ENCODE measurements around the gene NPHP4. TPM values are rescaled to one million over a fixed set of nuclear protein-coding genes. Genes with fewer than 3 reads are reported as not detected.

NPHP4 gene
- total RNA-seq, 1 experiment from 2014 or later = 3.9 TPM

DNA sequence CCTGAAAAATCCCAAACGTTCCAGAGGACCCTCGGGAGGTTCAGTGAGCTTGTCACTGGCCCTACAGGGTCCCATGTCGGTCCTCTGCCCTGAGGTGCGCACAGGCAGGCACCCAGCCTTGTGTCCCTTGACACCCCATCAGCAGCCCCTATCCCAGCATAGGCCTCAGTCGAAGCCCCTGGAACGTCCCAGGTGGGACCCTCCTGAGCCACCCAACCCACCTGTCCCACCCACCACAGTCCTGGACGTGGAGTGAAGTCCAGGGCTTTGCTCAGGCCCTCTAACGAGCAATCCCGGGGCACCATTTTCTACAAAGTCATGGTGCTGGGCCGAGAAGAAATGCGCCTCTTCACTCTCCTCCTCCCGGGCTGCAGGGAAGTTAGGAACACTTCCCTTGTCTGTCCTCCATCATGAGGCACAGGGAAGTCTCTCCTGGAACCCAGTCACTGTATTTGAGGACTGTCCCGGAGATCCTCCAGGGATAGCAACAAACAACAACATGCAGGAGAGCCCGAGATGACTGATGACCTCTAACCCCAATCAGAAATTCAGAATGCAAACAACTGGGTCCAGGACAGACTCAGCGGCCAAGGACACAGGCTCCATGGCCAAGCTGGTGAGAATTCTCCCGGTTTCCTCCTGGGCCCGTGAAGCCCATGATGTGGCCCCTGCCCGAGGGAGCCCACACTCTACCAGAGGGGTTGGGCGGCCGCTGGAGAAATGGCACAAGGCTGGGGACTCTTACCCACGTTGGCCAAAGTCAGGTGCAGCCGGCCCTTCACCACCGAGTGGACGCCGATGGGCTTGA, 105.5 kb downstream of the NPHP4 start:
- no peaks in the 10 kb centered on the region; the same call in 1 of the 2 replicates for H3K36me3 ChIP-seq (ENCODE audit: insufficient read depth, low read length)
- H3K9me2 ChIP-seq (replicated peaks; ENCODE audit: insufficient read depth, low read length) = no peaks in the 10 kb centered on the region
- no peak overlapping the region for H3K27ac ChIP-seq (ENCODE audit: low read length)
- no peak overlapping the region for H3K9ac ChIP-seq (ENCODE audit: low read length)
- no peak overlapping the region for H2AFZ ChIP-seq (ENCODE audit: low read length)
- H3K4me3 ChIP-seq (ENCODE audit: low read length) = no peak overlapping the region
- no peaks in the 10 kb centered on the region for H4K20me1 ChIP-seq (ENCODE audit: insufficient read depth, low read depth, low read length)
- DNase-seq = no peak
- peaks cover 6% of the 10 kb centered on the region; the same call in 1 of the 2 replicates for H3K9me3 ChIP-seq (ENCODE audit: low read length)
- no peaks in the 10 kb centered on the region for H3K27me3 ChIP-seq (ENCODE audit: low read length)
- H3K79me2 ChIP-seq (ENCODE audit: low read length) = no peaks in the 10 kb centered on the region
- no peaks in the 10 kb centered on the region for H3K4me1 ChIP-seq (ENCODE audit: low read length)
- H3K4me2 ChIP-seq (ENCODE audit: low read depth, low read length, poor library complexity, severe bottlenecking) = no peak overlapping the region

- no peak for DNase-seq
- no peaks in the 10 kb centered on the region for H3K27me3 ChIP-seq (ENCODE audit: low read length)
- H3K9ac ChIP-seq (ENCODE audit: low read length) = no peak overlapping the region
- no peak overlapping the region for H3K27ac ChIP-seq (ENCODE audit: low read length)
- H3K4me3 ChIP-seq (ENCODE audit: low read length) = no peak overlapping the region
- peaks cover 6% of the 10 kb centered on the region; the same call in 1 of the 2 replicates for H3K9me3 ChIP-seq (ENCODE audit: low read length)
- H3K9me2 ChIP-seq (replicated peaks; ENCODE audit: insufficient read depth, low read length) = no peaks in the 10 kb centered on the region
- H3K4me2 ChIP-seq (ENCODE audit: low read depth, low read length, poor library complexity, severe bottlenecking) = no peak overlapping the region
- H4K20me1 ChIP-seq (ENCODE audit: insufficient read depth, low read depth, low read length) = no peaks in the 10 kb centered on the region
- no peaks in the 10 kb centered on the region for H3K4me1 ChIP-seq (ENCODE audit: low read length)
- H3K79me2 ChIP-seq (ENCODE audit: low read length) = no peaks in the 10 kb centered on the region
- H2AFZ ChIP-seq (ENCODE audit: low read length) = no peak overlapping the region
- no peaks in the 10 kb centered on the region; the same call in 1 of the 2 replicates for H3K36me3 ChIP-seq (ENCODE audit: insufficient read depth, low read length)
Observed at GRCh38 chr1:5886140-5886483, 106.1 kb downstream of the NPHP4 start.

DNA sequence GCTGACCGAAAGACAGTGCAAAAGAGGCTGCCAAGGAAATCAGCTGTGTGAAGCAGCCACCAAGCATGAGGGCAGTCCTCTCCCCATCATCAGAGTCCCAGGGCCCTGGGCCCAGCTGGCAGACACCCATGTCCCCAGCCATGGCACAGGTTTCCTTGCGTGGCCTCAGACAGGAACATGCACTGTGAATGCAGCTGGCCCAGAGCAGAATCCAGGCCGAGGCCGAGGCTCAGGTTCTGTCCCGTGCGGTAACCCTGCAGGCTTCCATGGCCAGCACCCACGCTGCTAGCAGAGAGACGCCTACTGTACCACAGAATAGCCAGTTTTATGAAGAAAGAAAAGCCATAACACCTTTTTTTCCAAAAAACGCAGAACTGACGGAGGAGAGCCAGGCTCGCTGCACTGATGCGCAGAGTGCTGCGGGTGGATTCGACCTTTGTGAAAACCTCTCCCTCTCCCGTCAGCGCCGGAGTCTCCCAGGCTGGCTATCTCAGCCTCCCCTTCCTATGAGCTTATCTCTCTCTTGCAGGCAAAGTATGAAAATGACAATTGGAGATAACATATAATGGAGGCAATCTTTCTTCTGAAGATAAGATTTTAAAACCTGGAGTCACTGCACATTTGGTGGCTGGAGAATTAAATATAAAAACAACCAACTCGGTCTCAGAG, 106.6 kb downstream of the NPHP4 start:
- H3K27me3 ChIP-seq (ENCODE audit: low read length) = no peaks in the 10 kb centered on the region
- no peaks in the 10 kb centered on the region for H3K79me2 ChIP-seq (ENCODE audit: low read length)
- H3K36me3 ChIP-seq (ENCODE audit: insufficient read depth, low read length) = no peaks in the 10 kb centered on the region; the same call in 1 of the 2 replicates
- H3K4me2 ChIP-seq (ENCODE audit: low read depth, low read length, poor library complexity, severe bottlenecking) = no peak overlapping the region
- no peaks in the 10 kb centered on the region for H4K20me1 ChIP-seq (ENCODE audit: insufficient read depth, low read depth, low read length)
- H3K4me3 ChIP-seq (ENCODE audit: low read length) = no peak overlapping the region
- H3K9ac ChIP-seq (ENCODE audit: low read length) = no peak overlapping the region
- peaks cover 6% of the 10 kb centered on the region; the same call in 1 of the 2 replicates for H3K9me3 ChIP-seq (ENCODE audit: low read length)
- no peak overlapping the region for H2AFZ ChIP-seq (ENCODE audit: low read length)
- no peaks in the 10 kb centered on the region for H3K4me1 ChIP-seq (ENCODE audit: low read length)
- no peak overlapping the region for H3K27ac ChIP-seq (ENCODE audit: low read length)
- no peak for DNase-seq
- H3K9me2 ChIP-seq (replicated peaks; ENCODE audit: insufficient read depth, low read length) = no peaks in the 10 kb centered on the region

DNA sequence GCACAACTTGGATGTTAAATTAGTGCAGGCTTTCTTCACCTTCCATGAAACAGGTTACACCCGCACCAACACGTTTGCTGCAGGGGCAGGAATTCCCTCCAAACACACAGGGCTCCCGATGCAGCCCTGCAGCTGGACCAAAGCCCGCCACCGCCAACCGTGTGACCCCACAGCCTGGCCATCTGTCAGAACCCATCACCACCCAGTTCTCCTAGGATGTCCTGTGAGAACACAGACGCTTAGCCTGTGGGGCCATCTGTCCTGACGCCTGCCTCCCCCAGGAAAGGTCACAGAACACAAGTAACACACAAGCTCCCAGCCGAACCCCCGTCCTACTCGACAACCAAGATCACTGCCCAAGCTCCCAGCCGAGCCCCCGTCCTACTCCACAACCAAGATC, 108.1 kb downstream of the NPHP4 start:
- H3K27ac ChIP-seq (ENCODE audit: low read length) = no peak overlapping the region
- H3K79me2 ChIP-seq (ENCODE audit: low read length) = no peaks in the 10 kb centered on the region

GRCh38 chr1:5883129-5884048, 108.8 kb downstream of the NPHP4 start:
- no peak for DNase-seq
- Histone ChIP-seq H3K9me2 (replicated peaks; ENCODE audit: insufficient read depth, low read length) (no peaks in the 10 kb centered on the region), H2AFZ (ENCODE audit: low read length) (no peak overlapping the region), H3K27me3 (ENCODE audit: low read length) (no peaks in the 10 kb centered on the region), H3K27ac (ENCODE audit: low read length) (no peak overlapping the region), H4K20me1 (ENCODE audit: insufficient read depth, low read depth, low read length) (no peaks in the 10 kb centered on the region), H3K4me2 (ENCODE audit: low read depth, low read length, poor library complexity, severe bottlenecking) (no peak overlapping the region), H3K9me3 (ENCODE audit: low read length) (peaks cover 6% of the 10 kb centered on the region; the same call in 1 of the 2 replicates), H3K36me3 (ENCODE audit: insufficient read depth, low read length) (no peaks in the 10 kb centered on the region; the same call in 1 of the 2 replicates), H3K9ac (ENCODE audit: low read length) (no peak overlapping the region), H3K4me1 (ENCODE audit: low read length) (no peaks in the 10 kb centered on the region), H3K79me2 (ENCODE audit: low read length) (no peaks in the 10 kb centered on the region), H3K4me3 (ENCODE audit: low read length) (no peak overlapping the region)

More for the DNA sequence above, 108.1 kb downstream of the NPHP4 start:
- Histone ChIP-seq H3K27me3 (ENCODE audit: low read length) (no peaks in the 10 kb centered on the region), H2AFZ (ENCODE audit: low read length) (no peak overlapping the region), H3K4me2 (ENCODE audit: low read depth, low read length, poor library complexity, severe bottlenecking) (no peak overlapping the region), H3K9ac (ENCODE audit: low read length) (no peak overlapping the region), H4K20me1 (ENCODE audit: insufficient read depth, low read depth, low read length) (no peaks in the 10 kb centered on the region), H3K9me2 (replicated peaks; ENCODE audit: insufficient read depth, low read length) (no peaks in the 10 kb centered on the region), H3K4me3 (ENCODE audit: low read length) (no peak overlapping the region), H3K4me1 (ENCODE audit: low read length) (no peaks in the 10 kb centered on the region), H3K36me3 (ENCODE audit: insufficient read depth, low read length) (no peaks in the 10 kb centered on the region; the same call in 1 of the 2 replicates), H3K9me3 (ENCODE audit: low read length) (peaks cover 6% of the 10 kb centered on the region; the same call in 1 of the 2 replicates)
- no peak for DNase-seq

- Histone ChIP-seq H3K36me3 (ENCODE audit: insufficient read depth, low read length) (no peaks in the 10 kb centered on the region; the same call in 1 of the 2 replicates), H3K27me3 (ENCODE audit: low read length) (no peaks in the 10 kb centered on the region), H3K4me2 (ENCODE audit: low read depth, low read length, poor library complexity, severe bottlenecking) (no peak overlapping the region), H3K27ac (ENCODE audit: low read length) (no peak overlapping the region), H4K20me1 (ENCODE audit: insufficient read depth, low read depth, low read length) (no peaks in the 10 kb centered on the region), H3K9me2 (replicated peaks; ENCODE audit: insufficient read depth, low read length) (no peaks in the 10 kb centered on the region), H3K9ac (ENCODE audit: low read length) (no peak overlapping the region), H3K9me3 (ENCODE audit: low read length) (peaks cover 6% of the 10 kb centered on the region; the same call in 1 of the 2 replicates), H3K79me2 (ENCODE audit: low read length) (no peaks in the 10 kb centered on the region), H2AFZ (ENCODE audit: low read length) (no peak overlapping the region), H3K4me1 (ENCODE audit: low read length) (no peaks in the 10 kb centered on the region), H3K4me3 (ENCODE audit: low read length) (no peak overlapping the region)
- no peak for DNase-seq
Observed at GRCh38 chr1:5882367-5883128, 109.7 kb downstream of the NPHP4 start.

DNA sequence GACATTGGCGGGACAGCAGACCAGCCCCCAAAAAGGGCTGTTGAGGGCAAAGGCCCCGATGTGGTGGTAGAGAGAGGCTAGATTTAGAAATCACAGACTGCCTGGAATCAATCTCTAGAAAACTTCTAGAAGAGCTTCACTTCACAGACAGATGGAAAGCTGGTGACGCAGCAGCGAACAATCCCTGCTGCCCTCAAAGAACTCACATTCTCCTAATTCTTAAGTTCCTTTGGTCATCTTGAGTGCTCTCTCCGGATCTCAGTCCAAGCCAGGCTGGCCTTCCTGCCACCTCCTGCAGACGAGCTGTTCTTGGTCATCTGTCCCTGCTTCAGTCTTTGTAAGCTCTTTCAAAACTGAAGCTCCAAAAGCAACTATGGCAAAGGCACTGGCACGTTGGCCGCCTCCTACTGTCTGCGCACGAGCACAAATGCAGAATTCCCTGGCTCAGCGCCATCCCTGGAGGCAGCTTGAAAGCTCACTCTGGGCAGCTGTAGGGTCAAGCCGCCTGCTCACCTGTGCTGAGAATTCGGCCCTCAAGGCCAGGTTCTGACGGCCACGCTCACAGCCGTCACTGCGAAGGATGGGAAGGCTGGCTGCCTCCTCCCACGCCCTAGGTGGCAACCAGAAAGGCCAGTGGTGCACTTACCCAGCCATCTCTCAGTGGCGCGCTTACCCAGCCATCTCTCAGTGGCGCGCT, 110.6 kb downstream of the NPHP4 start:
- no peaks in the 10 kb centered on the region; the same call in 1 of the 2 replicates for H3K36me3 ChIP-seq (ENCODE audit: insufficient read depth, low read length)
- H3K9me3 ChIP-seq (ENCODE audit: low read length) = peaks cover 6% of the 10 kb centered on the region; the same call in 1 of the 2 replicates

More for the DNA sequence above, 110.6 kb downstream of the NPHP4 start:
- no peaks in the 10 kb centered on the region for H3K4me1 ChIP-seq (ENCODE audit: low read length)
- no peak overlapping the region for H3K4me2 ChIP-seq (ENCODE audit: low read depth, low read length, poor library complexity, severe bottlenecking)
- no peak overlapping the region for H2AFZ ChIP-seq (ENCODE audit: low read length)
- no peak overlapping the region for H3K27ac ChIP-seq (ENCODE audit: low read length)
- no peaks in the 10 kb centered on the region for H3K27me3 ChIP-seq (ENCODE audit: low read length)
- no peak for DNase-seq
- no peak overlapping the region for H3K9ac ChIP-seq (ENCODE audit: low read length)
- H3K4me3 ChIP-seq (ENCODE audit: low read length) = no peak overlapping the region
- H3K9me2 ChIP-seq (replicated peaks; ENCODE audit: insufficient read depth, low read length) = no peaks in the 10 kb centered on the region
- H4K20me1 ChIP-seq (ENCODE audit: insufficient read depth, low read depth, low read length) = no peaks in the 10 kb centered on the region
- no peaks in the 10 kb centered on the region for H3K79me2 ChIP-seq (ENCODE audit: low read length)

All from Karpas-422 (cell line).